Erythroblast (primary cell): ENCODE data around the gene PSORS1C1.

Experiments used
- GATA1 ChIP-seq: IDR thresholded peaks from 2 replicates; pipeline ENCODE4 v1.6.1; 2011; ENCODE audit warnings: low read depth, mild to moderate bottlenecking, control low read depth, low read length, moderate library complexity
- POLR2A ChIP-seq: IDR thresholded peaks from 2 replicates; pipeline ENCODE4 v1.6.1; 2011; ENCODE audit warnings: mild to moderate bottlenecking, low read length

- TF ChIP-seq POLR2A (no peak), GATA1 (no peak)
Observed at GRCh38 chr6:31126396-31127175, 12.0 kb downstream of the PSORS1C1 start.
